Right lobe of liver (tissue), 4 donors: ENCODE measurements around the gene METTL1.

Experiments
- CTCF ChIP-seq, 4 donors: fragments of 200-600 bp in 3 of 4; fragments of 450-650 bp in 1 of 4; IDR thresholded peaks; one replicate each; pipeline versions ENCODE4 v1.5.1 to v1.8.0; 2016 to 2022; ENCODE audit warnings: antibody characterized with exemption in 4 of 4, mild to moderate bottlenecking in 2 of 4
- POLR2A ChIP-seq: fragments of 450-650 bp; IDR thresholded peaks from one replicate; pipeline ENCODE4 v1.6.1; 2017; ENCODE audit warnings: antibody characterized with exemption, mild to moderate bottlenecking
- donor health status: DM: no; HTN: no; CAD: no.
- donor health status: DM: no; HTN: no; CAD: no.
- donor health status: DM: no; HTN: yes; CAD: no.

GRCh38 chr12:57771873-57772428, at the start of gene METTL1:
- TF ChIP-seq CTCF (IDR thresholded peaks at IDR 0.05) (no peak), POLR2A (peak; percentile 78)
